ENCODE measurements around the gene SEMA4G. TPM values are rescaled to one million over a fixed set of nuclear protein-coding genes. Genes with fewer than 3 reads are reported as not detected.

The SEMA4G gene
- total and polyA plus RNA-seq, 2 of the 13 experiments (the other 11 are each of a cell fraction or from before 2014, with no cell fraction given) = 46.2 to 207 TPM

DNA sequence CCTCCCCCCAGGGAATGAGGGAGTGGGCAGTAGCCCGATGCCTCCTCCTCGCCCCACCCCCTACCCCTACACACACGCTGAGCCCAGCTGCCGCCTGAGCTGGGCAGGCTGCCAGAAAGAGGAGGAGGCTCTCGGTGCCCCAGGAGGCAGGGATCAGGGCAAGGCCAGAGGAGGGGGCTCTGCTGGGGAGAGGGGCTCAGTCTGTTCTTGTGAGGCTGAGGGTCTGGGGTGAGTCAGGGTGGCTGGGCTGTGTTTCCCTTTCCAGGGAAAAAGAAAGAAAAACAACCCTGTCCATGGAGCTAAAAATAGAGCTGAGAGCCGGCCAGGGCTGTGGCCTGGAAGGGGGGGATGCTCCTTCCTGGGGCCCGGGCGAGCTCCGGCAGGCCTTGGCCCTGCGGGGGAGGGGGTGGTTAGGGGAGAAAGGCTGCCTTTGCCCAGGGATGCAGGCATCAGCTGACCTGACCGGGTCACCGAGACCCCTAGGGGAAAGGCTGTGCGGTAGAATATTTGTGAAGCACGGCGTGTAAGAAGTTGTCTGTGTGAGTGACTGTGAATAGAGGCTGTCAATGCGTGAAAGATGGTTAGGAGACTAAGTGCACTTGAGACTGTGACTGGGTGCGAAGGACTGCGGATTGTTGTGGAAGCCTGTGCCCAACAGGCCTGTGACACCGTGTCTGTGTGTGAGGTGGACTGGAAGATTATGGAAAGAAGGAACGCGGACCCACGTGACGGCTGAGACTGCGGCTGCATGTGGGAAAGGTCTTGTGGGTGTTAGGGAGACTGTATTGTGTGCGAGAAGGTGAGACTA, 29.1 kb downstream of the SEMA4G start (continued):
- TF ChIP-seq, protein P1, sequence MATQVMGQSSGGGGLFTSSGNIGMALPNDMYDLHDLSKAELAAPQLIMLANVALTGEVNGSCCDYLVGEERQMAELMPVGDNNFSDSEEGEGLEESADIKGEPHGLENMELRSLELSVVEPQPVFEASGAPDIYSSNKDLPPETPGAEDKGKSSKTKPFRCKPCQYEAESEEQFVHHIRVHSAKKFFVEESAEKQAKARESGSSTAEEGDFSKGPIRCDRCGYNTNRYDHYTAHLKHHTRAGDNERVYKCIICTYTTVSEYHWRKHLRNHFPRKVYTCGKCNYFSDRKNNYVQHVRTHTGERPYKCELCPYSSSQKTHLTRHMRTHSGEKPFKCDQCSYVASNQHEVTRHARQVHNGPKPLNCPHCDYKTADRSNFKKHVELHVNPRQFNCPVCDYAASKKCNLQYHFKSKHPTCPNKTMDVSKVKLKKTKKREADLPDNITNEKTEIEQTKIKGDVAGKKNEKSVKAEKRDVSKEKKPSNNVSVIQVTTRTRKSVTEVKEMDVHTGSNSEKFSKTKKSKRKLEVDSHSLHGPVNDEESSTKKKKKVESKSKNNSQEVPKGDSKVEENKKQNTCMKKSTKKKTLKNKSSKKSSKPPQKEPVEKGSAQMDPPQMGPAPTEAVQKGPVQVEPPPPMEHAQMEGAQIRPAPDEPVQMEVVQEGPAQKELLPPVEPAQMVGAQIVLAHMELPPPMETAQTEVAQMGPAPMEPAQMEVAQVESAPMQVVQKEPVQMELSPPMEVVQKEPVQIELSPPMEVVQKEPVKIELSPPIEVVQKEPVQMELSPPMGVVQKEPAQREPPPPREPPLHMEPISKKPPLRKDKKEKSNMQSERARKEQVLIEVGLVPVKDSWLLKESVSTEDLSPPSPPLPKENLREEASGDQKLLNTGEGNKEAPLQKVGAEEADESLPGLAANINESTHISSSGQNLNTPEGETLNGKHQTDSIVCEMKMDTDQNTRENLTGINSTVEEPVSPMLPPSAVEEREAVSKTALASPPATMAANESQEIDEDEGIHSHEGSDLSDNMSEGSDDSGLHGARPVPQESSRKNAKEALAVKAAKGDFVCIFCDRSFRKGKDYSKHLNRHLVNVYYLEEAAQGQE (IDR thresholded peaks at IDR 0.05; ENCODE audit: borderline replicate concordance in 1 of 2, low read depth in 1 of 2, low read length in 2 of 2) = no peak
- TF ChIP-seq KDM1A (CRISPR knock-in tag; IDR thresholded peaks at IDR 0.05) (no peak), ZNF891 (CRISPR knock-in tag; IDR thresholded peaks at IDR 0.05) (no peak; the same call in 1 of the 2 replicates), KLF15 (CRISPR knock-in tag; IDR thresholded peaks at IDR 0.05; ENCODE audit: borderline replicate concordance) (no peak), ZNF317 (CRISPR knock-in tag; IDR thresholded peaks at IDR 0.05) (peak; percentile 39; the same call in 1 of the 2 replicates), MAF1 (CRISPR knock-in tag; IDR thresholded peaks at IDR 0.05; ENCODE audit: borderline replicate concordance) (no peak), ZFP82 (CRISPR knock-in tag; IDR thresholded peaks at IDR 0.05; ENCODE audit: borderline replicate concordance) (no peak), GABPA (IDR thresholded peaks at IDR 0.05; ENCODE audit: low read depth, low read length) (no peak), GABPA (CRISPR knock-in tag; IDR thresholded peaks at IDR 0.05; ENCODE audit: low read depth) (no peak), GPN1 (CRISPR knock-in tag; IDR thresholded peaks at IDR 0.05; ENCODE audit: borderline replicate concordance) (no peak), HOXA5 (CRISPR knock-in tag; IDR thresholded peaks at IDR 0.05) (no peak; the same call in 1 of the 2 replicates), JDP2 (CRISPR knock-in tag; IDR thresholded peaks at IDR 0.05; ENCODE audit: borderline replicate concordance) (no peak), FOSL1 (CRISPR knock-in tag; IDR thresholded peaks at IDR 0.05; ENCODE audit: borderline replicate concordance) (no peak), FOXK2 (IDR thresholded peaks at IDR 0.05) (no peak), ADNP (CRISPR knock-in tag; IDR thresholded peaks at IDR 0.05) (no peak), ZSCAN31 (CRISPR knock-in tag; IDR thresholded peaks at IDR 0.05; ENCODE audit: low read depth) (no peak)
- TF ChIP-seq, protein P2, sequence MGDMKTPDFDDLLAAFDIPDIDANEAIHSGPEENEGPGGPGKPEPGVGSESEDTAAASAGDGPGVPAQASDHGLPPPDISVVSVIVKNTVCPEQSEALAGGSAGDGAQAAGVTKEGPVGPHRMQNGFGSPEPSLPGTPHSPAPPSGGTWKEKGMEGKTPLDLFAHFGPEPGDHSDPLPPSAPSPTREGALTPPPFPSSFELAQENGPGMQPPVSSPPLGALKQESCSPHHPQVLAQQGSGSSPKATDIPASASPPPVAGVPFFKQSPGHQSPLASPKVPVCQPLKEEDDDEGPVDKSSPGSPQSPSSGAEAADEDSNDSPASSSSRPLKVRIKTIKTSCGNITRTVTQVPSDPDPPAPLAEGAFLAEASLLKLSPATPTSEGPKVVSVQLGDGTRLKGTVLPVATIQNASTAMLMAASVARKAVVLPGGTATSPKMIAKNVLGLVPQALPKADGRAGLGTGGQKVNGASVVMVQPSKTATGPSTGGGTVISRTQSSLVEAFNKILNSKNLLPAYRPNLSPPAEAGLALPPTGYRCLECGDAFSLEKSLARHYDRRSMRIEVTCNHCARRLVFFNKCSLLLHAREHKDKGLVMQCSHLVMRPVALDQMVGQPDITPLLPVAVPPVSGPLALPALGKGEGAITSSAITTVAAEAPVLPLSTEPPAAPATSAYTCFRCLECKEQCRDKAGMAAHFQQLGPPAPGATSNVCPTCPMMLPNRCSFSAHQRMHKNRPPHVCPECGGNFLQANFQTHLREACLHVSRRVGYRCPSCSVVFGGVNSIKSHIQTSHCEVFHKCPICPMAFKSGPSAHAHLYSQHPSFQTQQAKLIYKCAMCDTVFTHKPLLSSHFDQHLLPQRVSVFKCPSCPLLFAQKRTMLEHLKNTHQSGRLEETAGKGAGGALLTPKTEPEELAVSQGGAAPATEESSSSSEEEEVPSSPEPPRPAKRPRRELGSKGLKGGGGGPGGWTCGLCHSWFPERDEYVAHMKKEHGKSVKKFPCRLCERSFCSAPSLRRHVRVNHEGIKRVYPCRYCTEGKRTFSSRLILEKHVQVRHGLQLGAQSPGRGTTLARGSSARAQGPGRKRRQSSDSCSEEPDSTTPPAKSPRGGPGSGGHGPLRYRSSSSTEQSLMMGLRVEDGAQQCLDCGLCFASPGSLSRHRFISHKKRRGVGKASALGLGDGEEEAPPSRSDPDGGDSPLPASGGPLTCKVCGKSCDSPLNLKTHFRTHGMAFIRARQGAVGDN (CRISPR knock-in tag; IDR thresholded peaks at IDR 0.05) = peak; percentile 17; the same call in 1 of the 2 replicates
